Activated CD8-positive, alpha-beta memory T cell treated with anti-CD3 and anti-CD28 coated beads, Interleukin-2, amount 50 U/mL, for 4 hours (primary cell): Measurements from ENCODE around the gene HMCN2.
"Not testable (repeated sequence)": the region's sequence is repeated elsewhere in the genome, so short reads cannot be mapped to it uniquely, and the experiment has no call there.

Source experiments
- DNase-seq: peaks from one replicate; pipeline ENCODE4 v3.0.0-alpha.2; 2020

HMCN2 gene

GRCh38 chr9:130424595-130425454, 159.3 kb downstream of the HMCN2 start:
- DNase-seq, result no peak

- no peak for DNase-seq
Observed at GRCh38 chr9:130425741-130426466, 160.3 kb downstream of the HMCN2 start.

- DNase-seq, result no peak
Observed at GRCh38 chr9:130426467-130426773, 160.9 kb downstream of the HMCN2 start.

GRCh38 chr9:130426883-130427282, 161.3 kb downstream of the HMCN2 start:
- no peak for DNase-seq

GRCh38 chr9:130427326-130427725, 161.8 kb downstream of the HMCN2 start:
- no peak for DNase-seq

GRCh38 chr9:130428086-130428665, 162.6 kb downstream of the HMCN2 start:
- no peak for DNase-seq

- DNase-seq, result no peak
Observed at GRCh38 chr9:130429381-130429780, 163.8 kb downstream of the HMCN2 start.

- DNase-seq, result no peak
Observed at GRCh38 chr9:130429831-130430230, 164.3 kb downstream of the HMCN2 start.

GRCh38 chr9:130430232-130430631, 164.7 kb downstream of the HMCN2 start:
- no peak for DNase-seq

GRCh38 chr9:130430734-130431535, 165.4 kb downstream of the HMCN2 start:
- DNase-seq, result no peak

GRCh38 chr9:130431536-130432303, 166.2 kb downstream of the HMCN2 start:
- no peak for DNase-seq

GRCh38 chr9:130432362-130432761, 166.8 kb downstream of the HMCN2 start:
- no peak for DNase-seq

GRCh38 chr9:130432796-130433167, 167.2 kb downstream of the HMCN2 start:
- no peak for DNase-seq

GRCh38 chr9:130433168-130433946, 167.8 kb downstream of the HMCN2 start:
- DNase-seq, result peak; percentile 34

- DNase-seq, result no peak
Observed at GRCh38 chr9:130433947-130434262, 168.3 kb downstream of the HMCN2 start.

GRCh38 chr9:130434656-130435055, 169.1 kb downstream of the HMCN2 start:
- DNase-seq, result not testable (repeated sequence)

- no peak for DNase-seq
Observed at GRCh38 chr9:130437011-130437789, 171.6 kb downstream of the HMCN2 start.

- no peak for DNase-seq
Observed at GRCh38 chr9:130438382-130438981, 172.9 kb downstream of the HMCN2 start.

- DNase-seq, result no peak
Observed at GRCh38 chr9:130441031-130441430, 175.5 kb downstream of the HMCN2 start.

- DNase-seq, result no peak
Observed at GRCh38 chr9:130442746-130443455, 177.3 kb downstream of the HMCN2 start.
